ENCODE data around the gene HOTAIR.

Gene HOTAIR

DNA sequence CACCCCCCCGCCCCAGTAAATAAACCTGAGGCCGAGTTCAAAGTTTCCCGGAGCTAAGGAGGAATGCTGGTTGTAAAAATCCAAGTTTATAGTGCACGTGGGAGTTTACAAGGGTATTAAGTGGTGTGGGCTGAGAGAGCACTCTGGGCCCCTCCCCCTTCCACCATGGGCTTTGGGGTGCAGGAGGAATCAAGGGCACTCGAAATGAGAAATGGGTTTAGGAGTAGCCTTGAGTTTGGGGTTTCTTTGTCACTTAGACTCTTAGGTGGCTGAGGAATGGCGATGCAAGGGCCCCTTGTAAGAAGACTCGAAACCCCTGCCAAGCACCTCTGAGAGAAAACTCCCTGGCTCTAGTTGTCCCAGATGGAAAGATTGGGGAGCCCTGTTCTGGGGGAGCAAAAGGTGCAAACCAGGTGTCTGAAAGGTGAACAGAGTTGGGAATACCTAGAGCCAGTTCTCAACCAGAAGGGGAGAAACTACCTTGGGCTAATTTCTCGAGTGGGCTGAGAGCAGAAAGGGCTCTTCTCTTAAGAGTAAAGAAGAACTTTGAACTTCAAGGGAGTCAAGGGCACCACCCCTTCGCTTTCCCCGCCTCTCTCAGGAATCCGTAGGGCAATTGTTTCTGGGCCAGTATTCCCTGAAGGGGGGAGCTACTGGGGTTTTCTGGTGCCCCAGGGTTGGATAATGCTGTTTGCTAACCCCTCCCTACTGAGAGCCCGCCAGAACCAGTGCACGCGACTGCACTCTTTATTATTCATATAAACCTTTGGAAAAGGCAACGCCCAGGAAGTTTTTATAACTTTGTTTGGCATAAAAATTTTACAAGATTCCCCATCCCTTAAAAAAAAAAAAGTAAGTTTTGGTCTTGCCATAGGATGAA is 4.0 kb upstream of the HOTAIR start:
- no peak for DNase-seq (ENCODE audit: low read depth)
- H3K4me3 ChIP-seq (ENCODE audit: low read depth, low read length) = no peak overlapping the region
- TF ChIP-seq, protein P1, sequence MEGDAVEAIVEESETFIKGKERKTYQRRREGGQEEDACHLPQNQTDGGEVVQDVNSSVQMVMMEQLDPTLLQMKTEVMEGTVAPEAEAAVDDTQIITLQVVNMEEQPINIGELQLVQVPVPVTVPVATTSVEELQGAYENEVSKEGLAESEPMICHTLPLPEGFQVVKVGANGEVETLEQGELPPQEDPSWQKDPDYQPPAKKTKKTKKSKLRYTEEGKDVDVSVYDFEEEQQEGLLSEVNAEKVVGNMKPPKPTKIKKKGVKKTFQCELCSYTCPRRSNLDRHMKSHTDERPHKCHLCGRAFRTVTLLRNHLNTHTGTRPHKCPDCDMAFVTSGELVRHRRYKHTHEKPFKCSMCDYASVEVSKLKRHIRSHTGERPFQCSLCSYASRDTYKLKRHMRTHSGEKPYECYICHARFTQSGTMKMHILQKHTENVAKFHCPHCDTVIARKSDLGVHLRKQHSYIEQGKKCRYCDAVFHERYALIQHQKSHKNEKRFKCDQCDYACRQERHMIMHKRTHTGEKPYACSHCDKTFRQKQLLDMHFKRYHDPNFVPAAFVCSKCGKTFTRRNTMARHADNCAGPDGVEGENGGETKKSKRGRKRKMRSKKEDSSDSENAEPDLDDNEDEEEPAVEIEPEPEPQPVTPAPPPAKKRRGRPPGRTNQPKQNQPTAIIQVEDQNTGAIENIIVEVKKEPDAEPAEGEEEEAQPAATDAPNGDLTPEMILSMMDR (conservative IDR thresholded peaks at IDR 0.05; ENCODE audit: low read depth, low read length) = no peak

DNA sequence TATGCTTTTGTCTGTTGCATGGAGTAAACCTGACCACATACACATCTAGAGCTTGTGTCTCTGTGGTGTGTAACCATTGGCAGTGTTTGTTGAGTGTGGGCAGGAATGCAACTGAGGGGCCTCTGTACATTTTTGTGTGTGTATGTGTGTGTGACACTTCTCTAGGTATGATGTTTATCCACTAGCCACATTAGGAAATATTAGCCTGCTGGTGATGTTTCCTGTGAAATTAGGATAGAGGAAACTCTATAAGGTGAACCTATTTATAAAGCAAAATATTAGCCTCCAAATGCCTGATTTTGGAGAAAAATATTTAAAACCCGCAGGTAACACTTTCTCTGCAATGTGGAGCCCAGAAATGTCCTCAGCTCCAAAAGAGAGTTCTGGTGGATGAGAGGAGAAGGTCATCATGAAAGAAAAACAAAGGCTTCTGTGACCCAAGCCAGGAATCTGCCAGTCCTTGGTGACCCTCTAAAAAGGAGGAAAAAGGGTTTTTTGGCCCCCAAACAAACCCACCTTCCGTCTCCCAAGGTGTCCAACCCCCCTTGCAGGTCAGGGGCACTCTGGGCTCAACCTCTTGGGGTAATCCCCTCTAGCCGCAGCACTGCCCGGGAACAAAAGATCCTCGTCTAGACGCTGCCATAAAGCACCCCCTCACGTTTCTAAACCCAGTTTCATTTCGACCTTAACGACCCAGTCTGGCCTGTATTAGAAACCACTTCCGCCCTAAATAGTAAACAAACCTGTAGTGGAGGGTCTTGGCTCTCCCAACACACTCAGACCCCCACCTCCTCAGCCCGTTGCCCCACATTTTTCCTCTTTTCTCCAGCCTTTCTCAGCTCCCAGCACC is 3.1 kb upstream of the HOTAIR start:
- no peak for DNase-seq (ENCODE audit: low read depth)
- no peak overlapping the region for H3K4me3 ChIP-seq (ENCODE audit: low read depth, low read length)
- TF ChIP-seq, protein P1 (conservative IDR thresholded peaks at IDR 0.05; ENCODE audit: low read depth, low read length) = no peak

DNA sequence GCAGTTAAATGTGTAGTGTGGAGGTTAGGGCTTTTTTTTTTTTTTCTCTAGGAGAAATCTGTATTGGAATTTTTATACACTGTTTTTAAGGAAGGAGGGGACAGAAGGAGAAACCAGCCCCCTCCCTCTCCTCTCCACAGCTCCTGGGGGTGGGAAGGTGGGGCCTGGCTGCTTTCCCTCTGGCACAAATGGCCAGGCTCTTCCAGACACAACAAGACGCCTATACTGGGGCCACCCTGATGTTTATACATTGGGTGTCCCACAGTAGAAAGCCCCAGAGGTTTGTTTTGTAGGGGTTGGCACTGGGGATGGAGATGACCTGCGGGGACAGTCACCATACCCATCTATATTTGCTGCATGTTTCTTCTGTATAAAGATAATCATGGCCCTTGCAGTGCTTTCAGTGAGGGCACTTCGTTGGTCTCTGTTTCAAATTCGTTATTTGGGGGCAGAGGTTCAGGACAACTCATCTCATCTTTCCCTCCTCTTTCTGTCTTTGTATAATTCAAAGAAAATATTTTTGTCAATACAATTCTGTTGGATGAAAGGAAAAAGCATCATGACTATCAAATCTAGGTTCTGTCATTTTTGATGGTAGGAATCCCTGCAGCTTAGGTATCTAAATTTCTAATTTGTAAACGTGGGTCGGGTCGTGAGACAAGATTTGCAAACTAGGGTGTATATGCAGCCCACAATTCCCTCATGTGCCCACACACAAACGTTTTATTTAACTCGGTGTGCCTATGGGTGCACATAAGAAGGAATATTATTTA is 2.3 kb upstream of the HOTAIR start:
- no peak overlapping the region for H3K4me3 ChIP-seq (ENCODE audit: low read depth, low read length)
- TF ChIP-seq, protein P1 (conservative IDR thresholded peaks at IDR 0.05; ENCODE audit: low read depth, low read length) = no peak
- DNase-seq (ENCODE audit: low read depth) = no peak

DNA sequence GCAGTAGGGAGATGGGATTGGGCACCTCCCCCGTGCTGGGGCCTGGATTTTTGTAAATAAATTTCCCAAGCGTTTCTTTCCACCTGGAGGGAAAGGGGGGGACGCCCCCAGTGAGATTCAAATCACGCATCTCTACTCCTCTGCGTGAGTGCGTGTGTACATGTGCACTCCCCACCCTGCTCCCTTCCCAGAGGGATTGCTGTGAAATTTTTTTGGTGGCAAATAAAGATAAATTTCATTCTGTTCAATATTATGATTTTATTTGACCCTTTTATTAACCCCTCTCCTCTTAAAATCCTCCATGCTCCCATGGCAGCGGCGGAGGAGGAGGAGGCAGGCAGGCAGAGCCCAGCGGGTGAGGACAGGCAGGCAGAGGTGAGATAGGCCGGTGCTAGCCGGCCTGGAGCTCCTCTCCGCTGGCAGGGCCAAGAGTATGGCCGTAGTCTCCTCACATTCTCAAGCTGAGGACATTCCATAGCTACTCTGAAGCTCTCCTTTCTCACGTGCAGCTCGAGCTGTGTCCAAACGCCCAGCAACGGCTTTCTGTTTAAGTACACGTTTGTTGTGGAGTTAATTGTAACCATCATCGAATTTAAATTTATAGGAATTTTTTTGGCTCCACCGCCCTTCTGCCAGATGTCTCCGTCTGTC is 1.5 kb upstream of the HOTAIR start:
- TF ChIP-seq, protein P1 (conservative IDR thresholded peaks at IDR 0.05; ENCODE audit: low read depth, low read length) = no peak
- DNase-seq (ENCODE audit: low read depth) = no peak
- no peak overlapping the region for H3K4me3 ChIP-seq (ENCODE audit: low read depth, low read length)

DNA sequence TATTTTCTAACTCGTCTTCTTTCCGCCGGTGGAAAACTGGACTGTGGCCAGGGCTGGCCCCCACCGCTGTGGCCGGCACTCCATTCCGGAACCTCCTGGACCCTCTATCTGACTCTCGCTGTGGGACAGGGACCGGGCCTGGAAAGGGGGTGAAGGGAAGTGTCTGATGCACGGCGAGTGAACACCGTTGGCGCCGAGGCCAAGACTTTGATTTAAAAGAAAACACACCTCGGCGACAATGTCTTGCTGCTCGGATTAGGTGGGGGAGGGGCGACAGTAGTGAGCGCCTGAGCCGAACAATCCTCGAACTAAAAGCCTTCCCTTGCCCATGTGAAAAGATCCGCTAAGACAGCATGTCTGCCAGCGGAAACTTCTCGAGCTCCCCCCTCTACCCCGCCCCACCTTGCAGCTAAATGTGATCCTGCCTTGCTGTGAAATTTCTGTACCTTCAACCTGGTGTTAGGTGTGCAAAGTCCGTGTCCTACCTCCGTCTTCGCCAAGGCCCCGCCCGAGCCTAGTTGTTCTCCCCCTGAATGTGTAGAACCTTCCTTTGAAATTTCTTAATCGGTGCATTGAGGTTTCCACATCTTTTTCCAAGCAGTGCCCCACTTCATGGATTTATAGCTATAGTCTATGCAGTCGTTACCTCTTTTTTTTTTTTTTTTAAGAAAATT is 862 bp upstream of the HOTAIR start:
- no peak for DNase-seq (ENCODE audit: low read depth)
- TF ChIP-seq, protein P1 (conservative IDR thresholded peaks at IDR 0.05; ENCODE audit: low read depth, low read length) = no peak
- H3K4me3 ChIP-seq (ENCODE audit: low read depth, low read length) = no peak overlapping the region

DNA sequence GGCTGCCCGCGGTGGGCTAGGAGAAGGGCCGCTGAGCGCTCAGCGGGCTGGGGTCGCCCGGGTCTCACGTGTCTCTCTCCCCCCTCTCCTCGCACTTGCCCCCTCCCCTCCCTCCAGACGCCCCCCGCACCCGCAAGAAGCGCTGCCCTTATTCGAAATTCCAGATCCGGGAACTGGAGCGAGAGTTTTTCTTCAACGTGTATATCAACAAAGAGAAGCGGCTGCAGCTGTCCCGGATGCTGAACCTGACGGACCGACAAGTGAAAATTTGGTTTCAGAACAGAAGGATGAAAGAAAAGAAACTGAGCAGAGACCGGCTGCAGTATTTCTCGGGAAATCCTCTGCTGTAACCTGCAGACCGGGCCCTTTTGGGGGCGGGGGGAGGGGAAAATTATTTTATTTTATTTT is 314 bp upstream of the HOTAIR start:
- TF ChIP-seq, protein P1 (conservative IDR thresholded peaks at IDR 0.05; ENCODE audit: low read depth, low read length) = no peak
- H3K4me3 ChIP-seq (ENCODE audit: low read depth, low read length) = no peak overlapping the region
- DNase-seq (ENCODE audit: low read depth) = no peak

Measured in choroid plexus epithelial cell (primary cell).